A549 treated with CORT108297 at 1 μM for 4 hours (cell line): Measurements from ENCODE around the gene SLC17A7. TPM values are rescaled to one million over a fixed set of nuclear protein-coding genes. Genes with fewer than 3 reads are reported as not detected.

ENCODE experiments used
- total RNA-seq: library from RNA; stranded (reverse); fragments of 200-300 nt; extraction: Qiagen RNA extraction; gene quantifications from 5 replicates; pipeline ENCODE4 v1.2.3, GENCODE V29; 2022

The SLC17A7 gene
- total RNA-seq, result 0.53 to 0.74 TPM (median 0.65 TPM) in 5 replicates

DNA sequence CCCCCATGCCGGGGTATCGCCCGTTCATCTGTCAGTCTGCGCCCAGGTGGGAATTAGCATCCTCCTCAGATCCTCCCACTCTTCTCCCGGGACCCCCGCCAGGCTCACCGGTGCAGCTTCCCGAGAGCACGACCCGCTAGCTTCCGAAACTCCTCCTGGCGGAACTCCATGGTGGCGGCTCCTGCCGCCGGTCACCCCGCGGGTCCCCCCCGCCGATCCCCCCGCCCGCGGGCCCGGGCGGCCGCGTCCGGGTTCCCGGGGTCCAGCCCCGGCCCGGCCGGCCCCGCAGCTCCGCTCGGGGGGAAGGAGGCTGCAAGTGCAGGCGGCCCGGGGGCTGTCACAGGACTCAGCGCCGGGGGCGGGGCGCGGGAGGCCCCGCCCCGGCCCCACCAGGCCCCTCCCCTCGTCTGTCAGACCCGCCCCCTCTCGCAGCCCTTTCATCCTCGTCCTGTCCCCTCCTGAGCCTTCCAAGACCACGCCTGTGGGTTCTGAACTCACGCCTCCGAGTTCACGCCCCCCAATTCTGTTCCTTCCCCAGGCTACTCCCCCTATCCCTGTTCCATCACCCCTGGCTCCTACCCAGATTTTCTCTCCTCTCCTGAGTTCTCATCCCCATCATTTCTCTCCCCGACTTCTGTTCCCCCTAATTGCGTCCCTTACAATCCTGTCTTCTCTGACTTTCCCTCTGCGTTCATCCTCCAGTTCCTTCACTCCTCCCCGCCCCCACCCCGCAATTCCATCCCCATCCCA, at the start of gene SLC17A7:
Gene SLC17A7 (minus strand): TSS at position 318 of the 750 bp plus-strand sequence. CDS start 148 bp downstream, at position 170.

GRCh38 chr19:49487277-49488045, 46.1 kb upstream of the SLC17A7 start, which contains the start of gene RPL13A:
RPL13A (plus strand) TSS chr19:49487608; CDS start chr19:49487630, 22 bp downstream.

DNA sequence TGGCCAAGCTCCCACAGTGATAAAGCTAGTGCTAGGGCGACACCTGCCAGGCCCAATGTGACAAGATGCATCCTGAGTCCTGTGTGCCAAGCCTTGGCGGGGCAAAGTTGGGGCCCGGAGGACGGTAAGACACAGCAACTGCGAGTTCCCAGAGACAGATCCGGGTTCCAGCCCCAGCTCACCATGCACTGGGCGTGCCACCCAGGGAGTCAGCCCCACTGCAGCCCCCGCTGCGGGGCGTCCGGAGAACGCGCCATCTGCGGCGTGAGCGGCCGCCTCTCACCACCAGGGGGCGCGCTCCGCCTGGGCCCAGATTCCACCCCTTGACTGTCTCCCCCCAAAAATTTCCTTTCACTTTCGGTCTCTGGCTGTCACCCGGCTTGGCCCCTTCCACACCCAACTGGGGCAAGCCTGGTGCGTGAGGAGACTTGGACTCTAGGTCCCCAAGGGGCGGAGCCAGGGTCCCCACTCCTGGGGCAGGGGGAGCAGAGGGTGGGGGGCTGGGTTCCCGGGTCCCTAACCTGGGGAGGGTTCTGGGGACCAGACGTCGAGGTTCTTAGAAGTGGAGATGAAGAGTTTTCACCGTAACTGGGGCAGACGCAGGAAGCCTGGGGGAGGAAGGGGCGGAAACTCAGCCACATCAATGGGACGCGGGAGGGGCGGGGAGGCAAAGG, 32.7 kb upstream of the SLC17A7 start, which contains the start of gene FLT3LG:
Gene FLT3LG (plus strand): TSS at position 348 of the 674 bp plus-strand sequence. CDS start 425 bp downstream, outside the sequence.

DNA sequence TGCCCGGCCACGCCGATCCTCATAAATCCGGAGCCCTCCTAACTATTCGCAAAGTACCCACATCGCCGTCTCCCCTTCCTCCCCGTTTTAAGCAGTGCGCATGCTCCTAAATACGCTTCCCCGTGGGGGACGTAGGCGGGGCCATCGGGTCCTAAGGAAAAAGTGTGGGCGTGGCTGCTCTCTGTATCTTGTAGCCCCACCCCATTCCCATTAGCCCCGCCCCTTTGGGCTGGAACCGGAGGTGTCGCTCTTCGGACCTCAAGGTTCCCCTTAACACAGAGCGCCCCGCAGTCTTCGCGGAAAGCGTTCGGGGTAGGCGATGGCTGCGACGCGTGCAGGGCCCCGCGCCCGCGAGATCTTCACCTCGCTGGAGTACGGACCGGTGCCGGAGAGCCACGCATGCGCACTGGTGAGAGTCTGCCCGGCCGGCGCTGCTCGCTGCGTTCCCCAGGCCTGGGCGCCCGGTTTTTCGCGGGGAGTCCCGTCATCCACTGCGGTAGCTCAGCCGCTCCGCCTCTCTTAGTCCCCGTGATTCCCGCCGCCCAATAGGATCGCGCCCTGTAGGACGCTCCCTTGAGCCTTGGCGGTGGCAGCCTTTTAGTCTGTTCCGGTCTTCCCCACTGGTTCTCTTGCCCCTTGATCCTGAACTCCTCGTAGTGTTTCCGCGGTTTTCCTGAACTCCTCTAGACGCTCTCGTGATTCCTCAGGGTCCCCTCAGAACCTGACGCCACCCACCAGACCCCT, 11.9 kb upstream of the SLC17A7 start, which contains the start of gene ALDH16A1:
Gene ALDH16A1 (plus strand): TSS at position 213 of the 744 bp plus-strand sequence. CDS start 107 bp downstream, at position 320.

DNA sequence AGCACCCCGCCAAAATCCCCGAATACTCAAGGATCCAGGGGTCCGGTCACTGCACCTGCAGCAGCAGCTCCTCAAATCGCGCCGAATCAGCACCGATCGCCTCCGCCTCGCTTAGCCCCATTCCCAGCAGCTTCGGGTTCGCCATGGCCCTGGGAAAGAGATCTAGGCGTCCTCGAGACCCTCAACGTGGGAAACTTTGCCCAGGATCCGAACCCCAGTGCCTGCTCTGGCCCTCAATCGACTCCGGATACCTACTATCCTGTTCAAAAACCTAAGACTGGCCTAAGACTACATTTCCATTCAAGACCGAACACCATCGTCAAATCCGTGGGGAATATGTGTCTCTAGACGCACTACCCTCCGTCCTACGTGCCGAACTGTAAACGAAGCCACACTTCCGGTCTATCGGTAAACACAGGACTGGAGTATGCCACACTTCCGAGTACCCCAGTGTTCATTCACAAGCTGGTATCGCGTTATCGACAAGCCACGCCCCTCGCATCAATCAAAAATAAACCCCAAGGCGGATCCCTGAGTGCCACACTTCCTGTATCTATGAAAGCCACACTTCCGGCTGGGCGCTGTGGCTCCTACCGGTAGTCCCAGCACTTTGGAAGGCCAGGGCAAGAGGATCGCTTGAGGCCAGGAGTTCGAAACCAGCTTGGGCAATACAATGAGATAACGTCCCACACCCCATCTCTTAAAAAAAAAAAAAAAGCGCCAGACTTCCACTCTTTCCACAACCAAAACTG, 10.3 kb upstream of the SLC17A7 start, which contains the start of gene PIH1D1:
Gene PIH1D1 (minus strand): TSS at position 385 of the 752 bp plus-strand sequence. CDS start 240 bp downstream, at position 145.

DNA sequence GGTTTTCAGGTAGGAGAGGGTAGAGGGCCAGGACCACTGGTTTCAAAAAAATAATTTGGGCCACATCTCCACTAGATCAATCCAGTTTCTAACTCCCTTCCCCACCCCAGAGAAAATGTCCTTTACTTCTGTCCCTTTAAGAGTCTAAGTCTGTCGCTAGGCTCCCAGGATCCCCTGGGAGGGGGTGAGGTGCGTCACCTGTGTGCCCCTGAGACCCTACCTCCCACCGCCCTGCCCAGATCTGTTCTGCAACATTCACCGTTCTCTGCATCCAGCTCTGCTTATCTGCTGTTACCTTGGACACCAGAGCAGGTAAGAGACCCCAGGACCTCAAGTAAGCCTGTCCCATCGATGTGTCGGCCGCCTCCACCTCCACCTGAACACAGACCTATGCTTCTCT, 16.1 kb downstream of the SLC17A7 start, which contains the start of gene GFY:
Gene GFY (plus strand): TSS at position 211 of the 400 bp plus-strand sequence. CDS start 1,043 bp downstream, outside the sequence.

DNA sequence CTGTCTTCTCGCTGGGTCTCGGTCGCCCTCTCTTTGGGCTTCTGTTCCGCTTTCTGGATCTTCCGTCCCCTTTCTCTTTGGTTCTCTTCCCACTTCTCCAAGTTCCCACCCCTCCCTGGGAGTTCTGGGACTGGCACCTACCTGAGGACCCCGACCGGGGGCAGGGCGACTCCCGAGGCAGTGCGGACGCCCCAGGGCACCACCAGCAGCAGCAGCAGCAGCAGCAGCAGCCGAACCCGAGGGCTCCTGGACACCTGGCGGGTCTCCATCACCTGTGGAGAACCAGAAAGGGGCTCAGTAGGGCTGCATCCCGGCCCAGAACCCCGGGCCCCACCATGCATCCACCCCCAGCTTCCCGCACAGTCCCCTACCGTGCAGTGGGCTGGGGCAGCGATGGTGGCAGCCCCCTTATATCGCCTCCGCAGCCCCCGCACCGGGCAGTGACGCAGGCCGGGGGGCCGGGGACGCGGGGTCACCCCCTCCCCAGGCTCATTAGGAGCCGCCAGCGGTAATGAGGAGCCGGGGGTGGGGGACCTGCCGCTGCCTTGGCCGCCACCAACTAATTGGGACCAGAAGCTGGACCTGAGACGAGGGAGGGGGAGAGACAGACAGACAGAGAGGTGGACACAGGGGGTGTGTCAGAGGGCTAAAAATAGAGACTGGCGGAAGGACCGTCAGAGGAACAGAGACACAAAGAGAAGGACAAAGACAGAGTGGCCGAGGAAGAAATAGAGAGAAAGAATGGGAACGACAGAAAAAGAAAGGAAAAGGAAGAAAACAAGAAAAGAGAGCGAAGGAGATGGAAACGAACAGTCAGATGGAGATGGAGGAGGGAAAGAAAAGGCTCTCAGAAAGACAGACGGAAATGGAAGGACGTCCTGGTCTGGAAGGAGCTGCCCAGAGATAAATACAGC, 18.0 kb downstream of the SLC17A7 start, which contains the start of gene PTH2:
Gene PTH2 (minus strand): TSS at position 371 of the 914 bp plus-strand sequence. CDS start 102 bp downstream, at position 269.

GRCh38 chr19:49387936-49388372, 53.4 kb downstream of the SLC17A7 start, which contains the start of gene KASH5:
KASH5 (plus strand) TSS chr19:49388249; CDS start chr19:49390884, 2,635 bp downstream.

Other genes starting within 250 kb of the SLC17A7 start
- 0.55 to 1.2 TPM (median 1.1 TPM) in 5 replicates for gene SLC6A16, start 116.3 kb downstream of the SLC17A7 start, total RNA-seq
- gene CD37, start 106.1 kb downstream of the SLC17A7 start, total RNA-seq, result not detected in 5 replicates
- gene TEAD2, start 79.1 kb downstream of the SLC17A7 start, total RNA-seq, result 14.2 to 21.0 TPM (median 17.9 TPM) in 5 replicates
- 0.39 to 0.74 TPM (median 0.47 TPM) in 5 replicates for gene DKKL1, start 77.7 kb downstream of the SLC17A7 start, total RNA-seq
- gene KASH5, start 53.3 kb downstream of the SLC17A7 start, total RNA-seq, result 0.05 to 0.12 TPM (median 0.07 TPM) in 4 of 5 replicates, not detected in the other
- gene PTH2, start 18.1 kb downstream of the SLC17A7 start, total RNA-seq, result not detected in 5 replicates
- 0.14 to 0.27 TPM (median 0.18 TPM) in 5 replicates for gene GFY, start 16.1 kb downstream of the SLC17A7 start, total RNA-seq
- gene PIH1D1, start 10.3 kb upstream of the SLC17A7 start, total RNA-seq, result 90.8 to 101 TPM (median 98.8 TPM) in 5 replicates
- gene ALDH16A1, start 11.7 kb upstream of the SLC17A7 start, total RNA-seq, result 16.2 to 27.2 TPM (median 24.9 TPM) in 5 replicates
- gene FLT3LG, start 32.7 kb upstream of the SLC17A7 start, total RNA-seq, result 0.92 to 1.7 TPM (median 1.3 TPM) in 5 replicates
- 4,068 to 4,436 TPM (median 4,207 TPM) in 5 replicates for gene RPL13A, start 46.1 kb upstream of the SLC17A7 start, total RNA-seq
- gene RPS11, start 54.9 kb upstream of the SLC17A7 start, total RNA-seq, result 3,819 to 4,411 TPM (median 4,040 TPM) in 5 replicates
- gene FCGRT, start 71.1 kb upstream of the SLC17A7 start, total RNA-seq, result 21.8 to 35.0 TPM (median 29.8 TPM) in 5 replicates
- 1.6 to 2.7 TPM (median 1.8 TPM) in 5 replicates for gene RCN3, start 86.5 kb upstream of the SLC17A7 start, total RNA-seq
- 85.6 to 111 TPM (median 104 TPM) in 5 replicates for gene NOSIP, start 139.0 kb upstream of the SLC17A7 start, total RNA-seq
- 0.45 to 1.1 TPM (median 0.81 TPM) in 5 replicates for gene PRRG2, start 139.8 kb upstream of the SLC17A7 start, total RNA-seq
- 23.7 to 33.6 TPM (median 31.9 TPM) in 5 replicates for gene PRR12, start 149.7 kb upstream of the SLC17A7 start, total RNA-seq
- gene RRAS, start 198.6 kb upstream of the SLC17A7 start, total RNA-seq, result 89.9 to 139 TPM (median 135 TPM) in 5 replicates
- gene SCAF1, start 200.7 kb upstream of the SLC17A7 start, total RNA-seq, result 45.2 to 75.9 TPM (median 67.4 TPM) in 5 replicates
- 102 to 117 TPM (median 111 TPM) in 5 replicates for gene IRF3, start 224.3 kb upstream of the SLC17A7 start, total RNA-seq
- gene BCL2L12, start 224.4 kb upstream of the SLC17A7 start, total RNA-seq, result 56.3 to 78.7 TPM (median 72.9 TPM) in 5 replicates
- gene PRMT1, start 235.7 kb upstream of the SLC17A7 start, total RNA-seq, result 387 to 457 TPM (median 414 TPM) in 5 replicates
- 3.4 to 6.5 TPM (median 6.0 TPM) in 5 replicates for gene ADM5, start 248.1 kb upstream of the SLC17A7 start, total RNA-seq
- 12.0 to 15.0 TPM (median 12.8 TPM) in 5 replicates for gene CPT1C, start 249.6 kb upstream of the SLC17A7 start, total RNA-seq